HepG2 (cell line): ENCODE data around the gene RAB34. TPM values are rescaled to one million over a fixed set of nuclear protein-coding genes. Genes with fewer than 3 reads are reported as not detected.
A peak's percentile ranks its signal among the peaks of the same experiment; 100 is the strongest.

Experiments
- EHMT2 ChIP-seq: fragments of 200-600 bp; sonication (generic); IDR thresholded peaks from 2 replicates; pipeline ENCODE4 v1.7.0; 2017; ENCODE audit warnings: antibody characterized with exemption, low read depth, low read length, borderline replicate concordance
- ELF1 ChIP-seq: sonication (generic); formaldehyde crosslinking; IDR thresholded peaks from 2 replicates; pipeline ENCODE4 v1.4.0; 2020; ENCODE audit warnings: missing genetic modification reagents
- GFI1 ChIP-seq: sonication (generic); formaldehyde crosslinking; IDR thresholded peaks from 2 replicates; pipeline ENCODE4 v1.5.0; 2020; ENCODE audit warnings: missing genetic modification reagents, mild to moderate bottlenecking, borderline replicate concordance
- HOXA5 ChIP-seq: sonication (generic); formaldehyde crosslinking; IDR thresholded peaks from 2 replicates; pipeline ENCODE4 v1.4.0; 2020; ENCODE audit warnings: missing genetic modification reagents
- IKZF5 ChIP-seq: IDR thresholded peaks from 2 replicates; pipeline ENCODE4 v1.6.1; 2018; ENCODE audit warnings: missing genetic modification reagents, mild to moderate bottlenecking, missing compliant biosample characterization
- LBX2 ChIP-seq: sonication (generic); formaldehyde crosslinking; IDR thresholded peaks from 2 replicates; pipeline ENCODE4 v1.5.0; 2020; ENCODE audit warnings: missing genetic modification reagents, mild to moderate bottlenecking, borderline replicate concordance
- NAIF1 ChIP-seq: sonication (generic); formaldehyde crosslinking; IDR thresholded peaks from 2 replicates; pipeline ENCODE4 v1.5.0; 2020; ENCODE audit warnings: mild to moderate bottlenecking, missing genetic modification reagents, borderline replicate concordance
- POLR2AphosphoS5 ChIP-seq: IDR thresholded peaks from 2 replicates; pipeline ENCODE4 v1.6.1; 2012; ENCODE audit warnings: low read depth, low read length
- RARG ChIP-seq: sonication (generic); formaldehyde crosslinking; IDR thresholded peaks from 2 replicates; pipeline ENCODE4 v1.4.0; 2020; ENCODE audit warnings: low read depth, mild to moderate bottlenecking, missing genetic modification reagents
- RBM22 ChIP-seq: fragments of 200-400 bp; formaldehyde crosslinking; optimal IDR thresholded peaks from 2 replicates; pipeline ENCODE3; 2017; ENCODE audit warnings: mild to moderate bottlenecking, low read length, moderate library complexity
- SNAPC5 ChIP-seq: sonication (generic); formaldehyde crosslinking; IDR thresholded peaks from 2 replicates; pipeline ENCODE4 v1.8.1; 2023; ENCODE audit warnings: mild to moderate bottlenecking, missing genetic modification reagents, borderline replicate concordance
- SP140L ChIP-seq: sonication (generic); formaldehyde crosslinking; IDR thresholded peaks from 2 replicates; pipeline ENCODE4 v1.4.0; 2020; ENCODE audit warnings: missing genetic modification reagents, borderline replicate concordance
- STAT6 ChIP-seq: sonication (generic); formaldehyde crosslinking; IDR thresholded peaks from 2 replicates; pipeline ENCODE4 v1.4.0; 2020; ENCODE audit warnings: missing genetic modification reagents, mild to moderate bottlenecking, borderline replicate concordance
- ZNF317 ChIP-seq: sonication (generic); formaldehyde crosslinking; IDR thresholded peaks from 2 replicates; pipeline ENCODE4 v1.5.0; 2020; ENCODE audit warnings: mild to moderate bottlenecking, missing genetic modification reagents
- ZNF34 ChIP-seq: sonication (generic); formaldehyde crosslinking; IDR thresholded peaks from 2 replicates; pipeline ENCODE4 v1.4.0; 2020; ENCODE audit warnings: mild to moderate bottlenecking, missing genetic modification reagents, borderline replicate concordance
- ZNF569 ChIP-seq: sonication (generic); formaldehyde crosslinking; IDR thresholded peaks from 2 replicates; pipeline ENCODE4 v1.5.0; 2020; ENCODE audit warnings: mild to moderate bottlenecking, missing genetic modification reagents, moderate library complexity, borderline replicate concordance
- ZNF639 ChIP-seq: conservative IDR thresholded peaks from 2 replicates; pipeline ENCODE4 v1.6.1; 2018; ENCODE audit warnings: missing genetic modification reagents
- ZSCAN21 ChIP-seq: sonication (generic); formaldehyde crosslinking; IDR thresholded peaks from 2 replicates; pipeline ENCODE4 v1.8.0; 2022; ENCODE audit warnings: mild to moderate bottlenecking, missing genetic modification reagents, moderate library complexity, borderline replicate concordance
- polyA plus RNA-seq, 8 experiments: library from polyadenylated mRNA; depleted of rRNA in 3 of 8; stranded (reverse) in 7 of 8; unstranded in 1 of 8; fragments of >200 nt; fragmentation: Illumina TruSeq in 4 of 8; extraction: Trizol in 4 of 8; gene quantifications; 2 replicates each; pipeline versions ENCODE4 v1.2.1 to v1.2.3, GENCODE V29; 2011 to 2016; ENCODE audit warnings: low read depth in 4 of 8, missing spikeins in 1 of 8, mixed read lengths in 1 of 8; ENCODE audit not compliant: insufficient read depth in 1 of 8
- total RNA-seq, 5 experiments: library from RNA; depleted of rRNA; stranded (reverse); fragments of >200 nt; fragmentation: Illumina TruSeq; extraction: Trizol; gene quantifications; 2 replicates each; pipeline ENCODE4 v1.2.3, GENCODE V29; 2016; ENCODE audit warnings: low read depth in 1 of 5

The RAB34 gene
- total and polyA plus RNA-seq, 2 of the 13 experiments (the other 11 are each of a cell fraction or from before 2014, with no cell fraction given), result 0.49 TPM; not detected in 1

GRCh38 chr17:28750178-28751047 is 32.7 kb upstream of the RAB34 start (continued):
- TF ChIP-seq SP140L (CRISPR knock-in tag), result no peak
- no peak for TF ChIP-seq ZNF317
- TF ChIP-seq RARG (CRISPR knock-in tag), result no peak
- TF ChIP-seq EHMT2, result no peak
- no peak for TF ChIP-seq ZNF639 (CRISPR knock-in tag)
- no peak; the same call in 1 of the 2 replicates for TF ChIP-seq HOXA5
- TF ChIP-seq LBX2 (CRISPR knock-in tag), result no peak
- TF ChIP-seq SNAPC5, result no peak
- TF ChIP-seq GFI1 (CRISPR knock-in tag), result no peak
- peak; percentile 43 for TF ChIP-seq ELF1 (CRISPR knock-in tag)
- no peak for TF ChIP-seq RBM22
- TF ChIP-seq IKZF5 (CRISPR knock-in tag), result peak; percentile 70; the same call in 1 of the 2 replicates
- TF ChIP-seq ZSCAN21 (CRISPR knock-in tag), result no peak
- TF ChIP-seq STAT6 (CRISPR knock-in tag), result no peak
- no peak for TF ChIP-seq ZNF34 (CRISPR knock-in tag)
- TF ChIP-seq POLR2AphosphoS5, result peak; percentile 14; the same call in 1 of the 2 replicates
- TF ChIP-seq ZNF569 (CRISPR knock-in tag), result no peak
- TF ChIP-seq NAIF1 (CRISPR knock-in tag), result no peak
